ENCODE measurements around the gene KIF4A. TPM values are rescaled to one million over a fixed set of nuclear protein-coding genes. Genes with fewer than 3 reads are reported as not detected.

KIF4A gene
- total and polyA plus RNA-seq, 2 of the 4 experiments (the other 2 are of a cell fraction), result 10.0 to 19.0 TPM

GRCh38 chrX:70292788-70293187 is 2.9 kb downstream of the KIF4A start:
- no peaks in the 10 kb centered on the region for H3K9me1 ChIP-seq (ENCODE audit: insufficient read depth, low read length)
- no peak overlapping the region for H2AK9ac ChIP-seq (replicated peaks; ENCODE audit: low read depth, low read length, poor library complexity)
- TF ChIP-seq BHLHE40 (IDR thresholded peaks at IDR 0.05; ENCODE audit: low read depth, low read length), result no peak
- TF ChIP-seq RCOR1 (IDR thresholded peaks at IDR 0.05; ENCODE audit: insufficient replicate concordance, low read length), result no peak
- TF ChIP-seq NFE2L2 (IDR thresholded peaks at IDR 0.05; ENCODE audit: low read depth, low read length), result no peak
- H3K4ac ChIP-seq (ENCODE audit: low read depth, low read length), result no peak overlapping the region
- no peak overlapping the region for H2BK120ac ChIP-seq (ENCODE audit: low read depth, low read length)
- no peak overlapping the region for H2AK5ac ChIP-seq (ENCODE audit: low read depth, low read length)
- no peak overlapping the region for H3K27ac ChIP-seq (ENCODE audit: insufficient read depth, low read length)
- ATAC-seq (ENCODE audit: low read depth) (no peak), DNase-seq (no peak)
- H2AFZ ChIP-seq (replicated peaks; ENCODE audit: low read length, poor library complexity), result no peak overlapping the region
- no peak overlapping the region for H3K9ac ChIP-seq (ENCODE audit: low read depth, low read length)
- no peaks in the 10 kb centered on the region for H3K9me3 ChIP-seq (ENCODE audit: control insufficient read depth, insufficient read depth, low read length)
- no CpG with 5 or more reads among the region's 1 CpG for WGBS, 2 experiments (ENCODE audit: extremely low coverage in 2 of 2, insufficient read length in 1 of 2)
- H4K8ac ChIP-seq (ENCODE audit: low read depth in 2 of 2, low read length in 2 of 2), result no peak overlapping the region
- H2BK15ac ChIP-seq (ENCODE audit: low read depth, low read length), result no peak overlapping the region
- H3K27me3 ChIP-seq (ENCODE audit: control insufficient read depth, insufficient read depth, low read length), result no peaks in the 10 kb centered on the region; the same call in 1 of the 2 replicates
- H2BK5ac ChIP-seq (ENCODE audit: low read depth, low read length, poor library complexity, severe bottlenecking), result no peak overlapping the region
- peaks cover 6 to 15% of the 10 kb centered on the region in 2 experiments for H3K79me1 ChIP-seq (ENCODE audit: low read depth in 1 of 2, low read length in 2 of 2)
- H3K14ac ChIP-seq (replicated peaks; ENCODE audit: low read depth, low read length), result no peak overlapping the region
- CTCF ChIA-PET, result interaction anchor here (0.6 to 1.0 kb wide), 2 partner anchors 27 to 160 kb away, joined by 3 read pairs; partner anchors contain the start of gene IGBP1
- in situ Hi-C loops (cut with MboI; ENCODE audit: low sequenced_read_pairs), result no loop called here
- dilution Hi-C loops (cut with HindIII; ENCODE audit: low sequenced_read_pairs, unreplicated experiment), result no loop called here
- intact Hi-C loops (cut with micrococcal nuclease), result loop anchor here (5.0 kb wide), 1 partner anchor 160 kb away; the partner anchor contains the start of gene IGBP1
- no peaks in the 10 kb centered on the region for H3K36me3 ChIP-seq (ENCODE audit: control insufficient read depth, insufficient read depth, low read length)
- H3K23ac ChIP-seq (ENCODE audit: low read depth, low read length), result no peak overlapping the region
- no peak overlapping the region for H3K56ac ChIP-seq (ENCODE audit: extremely low read depth, insufficient read depth, low read length)
- no TSS peak for BruUV-seq (replicated peaks)
- H3K4me2 ChIP-seq (ENCODE audit: low read depth, low read length), result no peak overlapping the region
- no peak overlapping the region for H2BK20ac ChIP-seq (ENCODE audit: low read depth, low read length)
- H3K18ac ChIP-seq (ENCODE audit: low read depth, low read length), result no peak overlapping the region
- no peak overlapping the region for H4K5ac ChIP-seq (ENCODE audit: low read depth, low read length)
- H4K20me1 ChIP-seq (ENCODE audit: insufficient read depth, low read length), result no peaks in the 10 kb centered on the region
- no peak overlapping the region for H4K91ac ChIP-seq (ENCODE audit: insufficient read depth, low read depth, low read length)
- H3K4me1 ChIP-seq (ENCODE audit: control insufficient read depth, insufficient read depth, low read length), result peaks cover 2% of the 10 kb centered on the region; the same call in 1 of the 2 replicates
- no peak overlapping the region for H3K4me3 ChIP-seq (ENCODE audit: insufficient read depth, low read depth, low read length)
- POLR2A ChIA-PET (ENCODE audit: unreplicated experiment), result no interaction called here
